Mesenchymal stem cell (in vitro differentiated cells and primary cell): ENCODE data around the gene PLA2G12B.

Source experiments
- DNase-seq: peaks from one replicate; pipeline ENCODE4 v3.0.0-alpha.2; 2013
- H2AFZ ChIP-seq: one replicate; pipeline ENCODE4 v1.6.1; 2013; ENCODE audit warnings: low read depth, mild to moderate bottlenecking, control low read depth, inconsistent platforms, low read length, moderate library complexity
- H2AK5ac ChIP-seq: 2 replicates; pipeline ENCODE4 v1.6.1; 2013; ENCODE audit warnings: low read length, moderate library complexity, mild to moderate bottlenecking, inconsistent platforms; ENCODE audit not compliant: severe bottlenecking
- H2BK120ac ChIP-seq: one replicate; pipeline ENCODE4 v1.6.1; 2013; ENCODE audit warnings: low read depth, mild to moderate bottlenecking, inconsistent platforms, low read length, moderate library complexity
- H2BK12ac ChIP-seq, 2 experiments: one replicate each; pipeline ENCODE4 v1.6.1; 2013; ENCODE audit warnings: inconsistent platforms in 2 of 2, low read length in 2 of 2, mild to moderate bottlenecking in 2 of 2, moderate library complexity in 2 of 2, control low read depth in 1 of 2
- H2BK15ac ChIP-seq: one replicate; pipeline ENCODE4 v1.6.1; 2013; ENCODE audit warnings: mild to moderate bottlenecking, low read depth, inconsistent platforms; ENCODE audit not compliant: poor library complexity, severe bottlenecking
- H2BK5ac ChIP-seq: 2 replicates; pipeline ENCODE4 v1.6.1; 2013; ENCODE audit warnings: low read depth, mild to moderate bottlenecking, low read length, control low read depth, inconsistent platforms; ENCODE audit not compliant: poor library complexity, severe bottlenecking
- H3K14ac ChIP-seq, 2 experiments: one replicate each; pipeline ENCODE4 v1.6.1; 2013; ENCODE audit warnings: inconsistent platforms in 2 of 2, low read length in 2 of 2, control low read depth in 1 of 2, mild to moderate bottlenecking in 1 of 2, moderate library complexity in 1 of 2
- H3K18ac ChIP-seq, 2 experiments: one replicate each; pipeline ENCODE4 v1.6.1; 2013; ENCODE audit warnings: inconsistent platforms in 2 of 2, low read length in 2 of 2, control low read depth in 1 of 2, low read depth in 1 of 2, mild to moderate bottlenecking in 1 of 2
- H3K23ac ChIP-seq, 2 experiments: one replicate each; pipeline ENCODE4 v1.6.1; 2013; ENCODE audit warnings: inconsistent platforms in 2 of 2, low read length in 2 of 2, mild to moderate bottlenecking in 2 of 2, moderate library complexity in 2 of 2, control low read depth in 1 of 2
- H3K27ac ChIP-seq: 2 replicates; pipeline ENCODE4 v1.5.1; 2013; ENCODE audit warnings: mild to moderate bottlenecking, moderate library complexity, low read length, control low read depth, inconsistent platforms; ENCODE audit not compliant: poor library complexity, severe bottlenecking
- H3K27me3 ChIP-seq, 2 experiments: 2 replicates each; pipeline versions ENCODE4 v1.6.1 to v1.7.0; 2013; ENCODE audit warnings: low read length in 2 of 2, mild to moderate bottlenecking in 2 of 2, moderate library complexity in 2 of 2, control low read depth in 1 of 2, inconsistent platforms in 1 of 2; ENCODE audit not compliant: control insufficient read depth in 1 of 2, insufficient read depth in 1 of 2
- H3K36me3 ChIP-seq, 2 experiments: 2 replicates each; pipeline versions ENCODE4 v1.6.1 to v1.7.0; 2013; ENCODE audit warnings: low read length in 2 of 2, control low read depth in 1 of 2, inconsistent platforms in 1 of 2, low read depth in 1 of 2, mild to moderate bottlenecking in 1 of 2; ENCODE audit not compliant: insufficient read depth in 2 of 2, control insufficient read depth in 1 of 2
- H3K4ac ChIP-seq, 2 experiments: one replicate each; pipeline ENCODE4 v1.6.1; 2013; ENCODE audit warnings: inconsistent platforms in 2 of 2, low read length in 2 of 2, mild to moderate bottlenecking in 2 of 2, moderate library complexity in 2 of 2, control low read depth in 1 of 2, low read depth in 1 of 2
- H3K4me1 ChIP-seq: 2 replicates; pipeline ENCODE4 v1.6.1; 2013; ENCODE audit warnings: low read depth, low read length, control low read depth; ENCODE audit not compliant: control insufficient read depth, insufficient read depth
- H3K4me2 ChIP-seq: 2 replicates; pipeline ENCODE4 v1.6.1; 2013; ENCODE audit warnings: low read length, mild to moderate bottlenecking, inconsistent platforms; ENCODE audit not compliant: poor library complexity, severe bottlenecking
- H3K4me3 ChIP-seq, 2 experiments: 2 replicates each; pipeline versions ENCODE4 v1.5.1 to v1.7.0; 2013; ENCODE audit warnings: low read length in 2 of 2, mild to moderate bottlenecking in 2 of 2, control low read depth in 1 of 2, low read depth in 1 of 2; ENCODE audit not compliant: insufficient read depth in 1 of 2
- H3K79me1 ChIP-seq: replicated peaks from 2 replicates; pipeline ENCODE4 v1.6.1; 2013; ENCODE audit warnings: mild to moderate bottlenecking, control low read depth, low read length, inconsistent platforms; ENCODE audit not compliant: poor library complexity, severe bottlenecking
- H3K9ac ChIP-seq: 2 replicates; pipeline ENCODE4 v1.7.0; 2013; ENCODE audit warnings: mild to moderate bottlenecking, low read length, moderate library complexity
- H3K9me3 ChIP-seq: 2 replicates; pipeline ENCODE4 v1.7.0; 2013; ENCODE audit warnings: mild to moderate bottlenecking, low read length; ENCODE audit not compliant: control insufficient read depth
- H4K8ac ChIP-seq: one replicate; pipeline ENCODE4 v1.6.1; 2013; ENCODE audit warnings: inconsistent platforms, mild to moderate bottlenecking, low read length, moderate library complexity
- H4K91ac ChIP-seq: one replicate; pipeline ENCODE4 v1.6.1; 2013; ENCODE audit warnings: mild to moderate bottlenecking, low read length, inconsistent platforms
- WGBS: methylation state at CpG from one replicate; pipeline ENCODE4 v1.1.7; 2013; ENCODE audit warnings: mixed read lengths; 5-methylcytosine and 5-hydroxymethylcytosine counted together

PLA2G12B gene

DNA sequence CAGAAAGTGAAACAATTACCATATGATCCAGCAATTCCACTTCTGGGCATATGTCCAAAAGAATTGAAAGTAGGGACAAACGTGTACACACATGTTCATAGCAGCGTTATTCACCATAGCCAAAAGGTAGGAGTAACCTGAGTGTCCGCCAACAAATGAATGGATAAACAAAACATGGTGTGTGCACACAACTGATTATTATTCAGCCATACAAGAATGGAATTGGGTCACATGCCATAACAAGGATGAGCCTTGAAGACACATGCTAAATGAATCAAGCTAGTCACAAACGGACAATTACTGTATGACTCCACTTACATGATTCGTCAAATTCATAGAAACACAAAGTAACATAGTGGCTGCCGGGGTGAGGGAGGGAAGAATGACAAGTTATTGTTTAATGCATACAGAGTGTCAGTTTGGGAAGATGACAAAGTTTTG lies 65.2 kb downstream of the PLA2G12B start:
- peaks cover 5 to 46% of the 10 kb centered on the region in 2 experiments for H3K36me3 ChIP-seq
- H4K8ac ChIP-seq: no peak overlapping the region
- H3K4me2 ChIP-seq: no peak overlapping the region
- H3K4me1 ChIP-seq: no peaks in the 10 kb centered on the region
- H3K79me1 ChIP-seq: no peaks in the 10 kb centered on the region
- no peak overlapping the region for H3K27ac ChIP-seq
- H3K27me3 ChIP-seq: no peaks in the 10 kb centered on the region
- no peak overlapping the region for H4K91ac ChIP-seq
- DNase-seq: no peak
- WGBS: 95% methylated on average over 6 of the region's 6 CpGs
- H2BK5ac ChIP-seq: no peak overlapping the region
- H2AFZ ChIP-seq: no peak overlapping the region
- H3K9me3 ChIP-seq: no peaks in the 10 kb centered on the region
- no peak overlapping the region for H3K4ac ChIP-seq
- H2BK12ac ChIP-seq: no peak overlapping the region
- H3K9ac ChIP-seq: no peak overlapping the region
- H3K23ac ChIP-seq: no peak overlapping the region
- no peak overlapping the region for H3K4me3 ChIP-seq
- no peak overlapping the region for H2BK120ac ChIP-seq
- H3K14ac ChIP-seq: no peak overlapping the region
- no peak overlapping the region for H2AK5ac ChIP-seq
- H3K18ac ChIP-seq: no peak overlapping the region
- no peak overlapping the region for H2BK15ac ChIP-seq

GRCh38 chr10:72888151-72888638 lies 66.4 kb downstream of the PLA2G12B start:
- Histone ChIP-seq H2BK15ac (no peak overlapping the region), H3K9me3 (no peaks in the 10 kb centered on the region), H3K18ac (no peak overlapping the region), H2BK120ac (no peak overlapping the region), H3K79me1 (no peaks in the 10 kb centered on the region), H3K9ac (no peak overlapping the region), H3K4me3 (no peak overlapping the region), H3K4me2 (no peak overlapping the region), H3K27ac (no peak overlapping the region), H3K4ac (no peak overlapping the region), H3K4me1 (no peaks in the 10 kb centered on the region), H2BK5ac (no peak overlapping the region), H3K23ac (no peak overlapping the region), H3K36me3 (peaks cover 5 to 52% of the 10 kb centered on the region in 2 experiments), H2AFZ (no peak overlapping the region), H4K91ac (no peak overlapping the region), H3K27me3 (no peaks in the 10 kb centered on the region), H3K14ac (no peak overlapping the region), H4K8ac (no peak overlapping the region), H2AK5ac (no peak overlapping the region), H2BK12ac (no peak overlapping the region)
- 84% methylated on average over 7 of the region's 7 CpGs for WGBS
- DNase-seq: no peak

DNA sequence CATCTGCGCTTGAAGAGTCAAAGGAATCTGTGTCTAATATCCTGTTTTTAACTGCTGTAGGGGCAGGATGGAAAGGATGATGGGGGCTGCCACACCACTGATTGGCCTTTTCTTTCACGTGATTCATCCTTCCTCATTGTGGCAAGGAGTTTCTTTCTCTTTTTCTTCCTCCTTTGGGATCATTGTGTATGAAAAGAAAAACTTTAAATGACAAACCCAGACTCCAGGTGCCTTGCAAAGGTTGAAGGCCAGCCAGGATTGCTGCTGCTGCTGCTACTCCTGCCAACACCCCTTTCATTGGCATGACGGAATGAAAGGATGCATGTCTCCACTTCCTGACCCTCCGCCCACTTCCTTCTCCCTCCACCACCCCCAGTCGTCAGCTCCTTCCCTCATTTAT lies 67.6 kb downstream of the PLA2G12B start:
- no peak overlapping the region for H2BK12ac ChIP-seq
- WGBS: 42% methylated on average over 2 of the region's 5 CpGs

DNA sequence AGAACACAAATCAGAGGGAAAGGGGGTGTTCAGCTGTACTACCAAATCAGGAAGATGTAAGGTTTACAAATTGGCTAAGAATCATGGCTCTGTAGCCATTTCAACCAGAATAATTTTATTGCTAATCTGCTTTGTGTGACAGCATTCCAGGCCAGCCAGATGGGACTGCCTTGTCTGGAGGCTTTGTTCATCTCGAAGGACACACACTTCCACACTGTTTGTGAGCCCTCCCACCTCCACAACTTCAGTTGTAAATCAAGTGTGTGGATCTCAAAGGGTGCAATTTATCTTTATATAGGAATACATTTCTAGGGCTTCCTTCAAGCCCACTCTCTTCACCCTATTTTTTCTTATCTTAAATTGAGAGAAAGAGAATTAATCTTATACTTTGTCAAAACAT lies 68.0 kb downstream of the PLA2G12B start:
- H4K8ac ChIP-seq: no peak overlapping the region
- H3K4me1 ChIP-seq: no peaks in the 10 kb centered on the region
- no CpG with 5 or more reads among the region's 1 CpG for WGBS
- no peak overlapping the region for H3K4me3 ChIP-seq
- no peak overlapping the region for H2BK12ac ChIP-seq
- H4K91ac ChIP-seq: no peak overlapping the region
- H3K27ac ChIP-seq: no peak overlapping the region
- H2AFZ ChIP-seq: no peak overlapping the region
- no peak overlapping the region for H2AK5ac ChIP-seq
- H3K18ac ChIP-seq: no peak overlapping the region
- H2BK15ac ChIP-seq: no peak overlapping the region
- peaks cover 5 to 52% of the 10 kb centered on the region in 2 experiments for H3K36me3 ChIP-seq
- no peak for DNase-seq
- no peak overlapping the region for H3K23ac ChIP-seq
- H2BK5ac ChIP-seq: no peak overlapping the region
- no peak overlapping the region for H3K4me2 ChIP-seq
- no peaks in the 10 kb centered on the region for H3K27me3 ChIP-seq
- no peaks in the 10 kb centered on the region for H3K9me3 ChIP-seq
- no peak overlapping the region for H2BK120ac ChIP-seq
- H3K79me1 ChIP-seq: no peaks in the 10 kb centered on the region
- no peak overlapping the region for H3K4ac ChIP-seq
- H3K14ac ChIP-seq: no peak overlapping the region
- no peak overlapping the region for H3K9ac ChIP-seq

More for the DNA sequence above, 67.6 kb downstream of the PLA2G12B start:
- H3K36me3 ChIP-seq: peaks cover 5 to 52% of the 10 kb centered on the region in 2 experiments
- no peaks in the 10 kb centered on the region for H3K79me1 ChIP-seq
- no peak overlapping the region for H3K4me3 ChIP-seq
- no peak overlapping the region for H3K4me2 ChIP-seq
- no peak for DNase-seq
- no peak overlapping the region for H3K14ac ChIP-seq
- no peak overlapping the region for H2BK120ac ChIP-seq
- H3K27me3 ChIP-seq: no peaks in the 10 kb centered on the region
- no peak overlapping the region for H4K8ac ChIP-seq
- no peak overlapping the region for H3K27ac ChIP-seq
- no peak overlapping the region for H4K91ac ChIP-seq
- H3K18ac ChIP-seq: no peak overlapping the region
- no peak overlapping the region for H2AK5ac ChIP-seq
- no peaks in the 10 kb centered on the region for H3K4me1 ChIP-seq
- no peak overlapping the region for H3K4ac ChIP-seq
- H3K9me3 ChIP-seq: no peaks in the 10 kb centered on the region
- H3K9ac ChIP-seq: no peak overlapping the region
- H2BK15ac ChIP-seq: no peak overlapping the region
- no peak overlapping the region for H3K23ac ChIP-seq
- H2AFZ ChIP-seq: no peak overlapping the region
- no peak overlapping the region for H2BK5ac ChIP-seq
